GM18526 (cell line): ENCODE measurements around the gene ACSF3.

ENCODE experiments used
- POLR2A ChIP-seq: IDR thresholded peaks from 3 replicates; pipeline ENCODE4 v1.6.1; 2011; ENCODE audit not compliant: insufficient read length; ENCODE audit errors: extremely low read depth

ACSF3 gene

DNA sequence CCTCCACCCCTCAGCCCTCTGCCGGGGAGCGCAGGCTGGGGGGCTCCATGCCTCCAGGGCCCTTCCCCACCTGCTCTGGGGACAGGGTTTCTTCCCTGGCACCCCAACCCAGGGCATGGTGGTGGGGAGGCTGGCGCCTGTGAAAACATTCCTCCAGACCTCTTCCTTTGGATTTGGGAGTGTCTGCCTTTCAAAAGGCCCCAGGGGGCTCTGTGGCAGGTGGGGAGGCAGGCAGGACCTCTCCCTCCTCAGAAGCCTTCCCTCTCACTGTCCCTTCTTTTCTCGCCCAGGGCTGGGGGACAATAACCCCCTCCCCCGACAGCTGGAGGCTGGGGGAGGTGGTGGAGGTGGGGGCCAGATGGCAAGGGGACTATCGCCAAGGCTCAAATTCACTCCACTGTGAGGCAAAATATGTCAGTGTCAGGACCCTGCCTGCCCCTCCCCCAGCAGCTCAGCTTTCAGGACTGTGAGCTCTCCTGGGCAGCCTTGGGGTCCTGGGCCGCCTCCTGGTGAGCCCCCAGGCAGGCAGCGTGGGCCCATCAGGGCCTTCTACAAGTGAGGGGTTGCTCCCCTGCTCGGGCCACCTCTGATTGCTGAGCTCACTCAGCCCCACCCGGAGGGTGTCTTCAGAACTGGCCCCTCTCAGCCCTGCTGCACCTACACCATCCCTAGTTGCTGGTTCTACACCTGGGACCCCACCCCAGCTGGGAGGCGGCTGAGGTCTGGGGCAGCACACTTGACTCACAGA lies 79.7 kb downstream of the ACSF3 start:
- no peak for TF ChIP-seq POLR2A

DNA sequence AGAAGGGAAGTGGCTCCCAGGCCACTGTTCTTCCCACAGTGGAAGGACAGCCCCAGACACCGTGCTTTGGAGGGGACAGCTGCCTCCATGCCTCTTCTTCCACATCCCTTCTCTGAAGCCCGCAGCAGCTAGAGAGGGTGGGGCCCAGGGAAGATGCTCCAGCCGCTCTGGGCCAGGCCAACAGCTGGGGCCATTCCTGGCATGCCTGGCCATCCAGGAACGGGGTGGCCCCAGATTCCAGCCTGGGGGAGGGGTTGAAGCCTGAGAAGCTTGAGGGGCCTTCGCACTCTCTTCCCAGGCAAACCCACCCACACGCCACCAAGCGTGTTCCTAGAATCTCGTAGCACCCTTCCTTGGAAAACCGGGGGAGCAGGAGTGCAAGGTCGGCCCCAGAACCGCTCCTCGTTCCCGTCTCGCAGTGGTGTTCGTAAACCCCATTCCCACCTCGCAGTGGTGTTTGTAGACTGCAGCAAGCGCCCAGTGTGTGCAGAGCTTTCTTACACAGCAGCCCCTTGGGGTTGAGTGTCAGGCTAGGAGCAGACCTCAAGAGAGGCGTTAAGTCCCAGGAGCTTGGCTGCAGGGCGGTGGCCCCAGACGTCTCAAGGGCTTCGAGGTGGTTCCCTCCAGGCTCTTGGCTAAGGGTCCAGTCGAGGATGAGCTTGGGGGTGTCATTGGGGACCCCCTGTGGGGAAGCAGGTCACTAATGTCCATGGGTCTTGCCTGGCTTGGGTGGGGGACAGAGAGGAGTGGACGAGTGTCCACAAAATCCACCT lies 80.6 kb downstream of the ACSF3 start:
- TF ChIP-seq POLR2A, result no peak

DNA sequence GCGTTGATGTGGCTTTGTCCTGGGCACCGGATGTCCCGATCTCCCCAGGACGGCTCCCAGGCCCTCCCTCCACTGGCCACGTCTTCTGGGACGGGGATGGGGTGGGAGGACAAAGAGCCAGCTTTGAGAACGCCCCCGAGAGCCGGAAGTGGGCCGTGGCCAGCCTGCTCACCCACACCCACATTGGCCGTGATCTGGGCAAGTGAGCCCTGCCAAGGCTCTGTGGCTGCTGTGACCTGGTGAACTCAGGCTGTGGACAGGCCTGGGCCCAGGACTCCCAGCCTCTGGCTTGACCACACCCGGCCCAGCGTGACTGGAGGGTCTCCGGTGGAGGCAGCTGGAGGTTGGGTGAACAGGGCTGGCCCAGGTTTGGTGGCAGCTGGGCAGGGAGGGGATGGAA lies 81.2 kb downstream of the ACSF3 start:
- no peak for TF ChIP-seq POLR2A

DNA sequence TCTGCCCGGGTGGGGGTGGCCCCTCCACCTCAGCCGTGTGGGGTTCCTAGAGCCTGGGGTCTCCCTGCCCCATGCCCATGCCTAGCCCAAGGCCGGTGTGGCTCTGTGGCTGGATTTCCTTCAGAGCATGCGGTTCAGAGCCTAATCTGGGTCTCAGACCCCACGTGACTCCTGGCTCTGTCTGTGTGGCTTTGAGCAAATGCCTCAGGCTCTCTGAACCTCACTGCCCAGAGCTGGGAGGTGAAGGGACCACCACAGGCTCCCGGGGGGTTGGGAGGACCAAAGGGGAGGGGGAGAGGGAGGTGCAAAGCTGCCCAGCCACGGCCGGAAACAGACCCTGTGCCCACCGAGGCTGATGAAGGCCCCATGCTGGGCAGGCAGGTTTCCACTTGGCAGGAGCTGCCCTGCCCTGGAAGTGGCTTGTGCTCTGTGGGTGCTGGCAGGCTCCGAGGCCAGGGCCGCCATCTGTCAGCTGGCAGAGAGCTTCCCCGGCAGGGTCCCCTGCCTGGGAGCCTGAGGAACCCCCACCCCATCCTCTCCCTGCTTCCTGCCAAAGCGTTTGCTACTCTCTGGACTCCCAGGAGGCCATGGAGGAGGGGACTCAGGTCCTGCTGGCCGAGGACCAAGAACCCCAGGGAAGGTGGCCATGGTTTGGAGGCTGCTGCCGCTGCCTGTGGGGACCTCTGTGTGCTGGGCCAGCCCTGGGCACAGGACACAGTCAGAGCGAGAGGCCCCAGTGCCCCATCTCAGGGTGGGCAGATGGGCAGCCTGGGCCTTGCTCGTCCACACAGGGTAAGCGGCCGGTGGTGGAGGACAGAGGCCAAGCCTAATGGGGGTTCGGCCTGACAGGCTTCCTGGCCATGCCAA lies 81.9 kb downstream of the ACSF3 start:
- no peak for TF ChIP-seq POLR2A

DNA sequence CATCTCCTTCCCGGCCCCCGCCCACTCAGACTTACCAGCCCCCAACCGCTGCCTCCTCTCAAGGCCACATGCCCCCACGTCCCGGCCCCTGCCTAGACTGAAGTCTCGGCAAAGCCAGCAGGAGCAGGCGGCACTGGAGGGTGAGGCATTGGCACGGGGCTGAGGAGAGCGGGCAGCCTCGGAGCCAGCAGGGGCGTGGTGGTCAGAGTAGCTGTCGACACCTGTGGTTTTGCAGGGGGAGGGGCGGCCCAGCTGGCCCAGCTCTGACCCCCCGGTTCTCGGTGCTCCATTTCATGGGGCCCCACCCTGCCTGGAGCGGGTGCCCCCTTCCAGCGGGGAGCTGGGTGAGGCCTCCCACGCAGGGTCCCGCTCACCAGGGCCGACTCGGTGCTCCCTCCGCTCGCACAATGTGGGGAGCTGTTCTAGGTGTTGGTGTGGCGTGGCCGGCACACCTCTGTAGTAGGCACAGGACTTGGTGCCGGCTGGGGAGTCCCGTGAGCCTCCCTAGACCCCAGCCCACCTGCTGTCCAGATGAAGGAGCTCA lies 82.6 kb downstream of the ACSF3 start:
- TF ChIP-seq POLR2A, result no peak

GRCh38 chr16:89176717-89177116 lies 83.1 kb downstream of the ACSF3 start:
- TF ChIP-seq POLR2A, result no peak

GRCh38 chr16:89177501-89177900 lies 83.8 kb downstream of the ACSF3 start:
- no peak for TF ChIP-seq POLR2A

GRCh38 chr16:89178453-89179147 lies 84.9 kb downstream of the ACSF3 start:
- TF ChIP-seq POLR2A, result no peak

DNA sequence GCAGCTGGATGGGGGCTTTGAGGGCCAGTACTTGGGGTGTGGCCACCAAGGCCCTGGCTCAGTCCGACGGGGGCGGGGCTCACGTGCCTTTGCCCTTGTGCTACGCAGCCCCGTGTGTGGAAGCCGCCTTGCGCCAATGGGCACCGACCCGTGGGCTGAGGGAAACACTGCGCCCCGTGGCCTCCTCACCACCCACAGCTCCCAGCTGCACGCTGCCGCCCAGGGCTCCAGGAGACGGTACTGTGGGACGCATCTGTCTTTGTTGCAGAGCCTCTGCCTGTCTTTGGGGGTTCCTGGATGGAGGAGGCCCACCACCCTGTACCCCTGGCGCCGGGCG lies 85.5 kb downstream of the ACSF3 start:
- no peak for TF ChIP-seq POLR2A

DNA sequence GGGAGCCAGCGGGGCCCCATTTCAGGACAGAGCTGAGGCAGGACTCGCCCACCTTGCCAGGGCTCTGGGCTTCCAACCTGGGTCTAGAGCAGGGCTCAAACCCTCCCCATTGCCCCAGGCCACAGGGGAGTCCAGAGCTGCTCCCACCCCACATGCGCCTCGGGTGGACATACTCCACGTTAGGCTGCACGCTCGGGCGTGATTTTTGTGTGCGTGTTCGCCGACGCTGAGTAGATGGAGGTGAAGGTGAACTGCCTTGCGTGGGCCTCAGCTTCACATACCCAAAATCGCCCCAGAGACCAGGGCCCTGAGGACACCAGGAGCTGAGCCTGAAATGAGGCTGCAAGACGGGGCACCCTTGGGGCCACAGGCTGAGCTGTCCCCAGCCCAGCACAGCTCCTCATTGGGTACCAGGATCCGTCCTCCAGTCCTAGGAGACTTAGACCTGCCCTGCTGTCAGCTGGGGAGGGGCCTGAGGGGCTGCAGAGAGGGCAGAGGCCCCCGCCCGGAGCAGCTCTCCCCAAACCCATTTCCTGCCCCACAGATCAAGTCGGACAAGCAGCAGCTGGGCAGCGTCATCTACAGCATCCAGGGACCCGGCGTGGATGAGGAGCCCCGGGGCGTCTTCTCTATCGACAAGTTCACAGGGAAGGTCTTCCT lies 86.1 kb downstream of the ACSF3 start:
- no peak for TF ChIP-seq POLR2A

DNA sequence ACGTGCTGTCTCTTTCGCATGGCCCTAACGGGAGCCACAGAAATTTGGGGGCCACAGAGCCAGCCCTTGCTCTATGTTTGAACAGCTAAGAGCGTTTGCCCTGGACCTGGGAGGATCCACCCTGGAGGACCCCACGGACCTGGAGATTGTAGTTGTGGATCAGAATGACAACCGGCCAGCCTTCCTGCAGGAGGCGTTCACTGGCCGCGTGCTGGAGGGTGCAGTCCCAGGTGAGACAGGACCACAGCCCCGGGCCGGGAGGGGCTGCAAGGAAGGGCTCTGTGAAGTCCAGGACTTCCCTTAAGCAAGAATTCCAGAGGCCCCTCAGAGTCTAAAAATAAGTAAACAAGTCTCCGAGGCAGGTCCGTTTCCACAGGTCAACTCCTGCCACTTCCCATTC lies 89.8 kb downstream of the ACSF3 start:
- TF ChIP-seq POLR2A, result no peak

DNA sequence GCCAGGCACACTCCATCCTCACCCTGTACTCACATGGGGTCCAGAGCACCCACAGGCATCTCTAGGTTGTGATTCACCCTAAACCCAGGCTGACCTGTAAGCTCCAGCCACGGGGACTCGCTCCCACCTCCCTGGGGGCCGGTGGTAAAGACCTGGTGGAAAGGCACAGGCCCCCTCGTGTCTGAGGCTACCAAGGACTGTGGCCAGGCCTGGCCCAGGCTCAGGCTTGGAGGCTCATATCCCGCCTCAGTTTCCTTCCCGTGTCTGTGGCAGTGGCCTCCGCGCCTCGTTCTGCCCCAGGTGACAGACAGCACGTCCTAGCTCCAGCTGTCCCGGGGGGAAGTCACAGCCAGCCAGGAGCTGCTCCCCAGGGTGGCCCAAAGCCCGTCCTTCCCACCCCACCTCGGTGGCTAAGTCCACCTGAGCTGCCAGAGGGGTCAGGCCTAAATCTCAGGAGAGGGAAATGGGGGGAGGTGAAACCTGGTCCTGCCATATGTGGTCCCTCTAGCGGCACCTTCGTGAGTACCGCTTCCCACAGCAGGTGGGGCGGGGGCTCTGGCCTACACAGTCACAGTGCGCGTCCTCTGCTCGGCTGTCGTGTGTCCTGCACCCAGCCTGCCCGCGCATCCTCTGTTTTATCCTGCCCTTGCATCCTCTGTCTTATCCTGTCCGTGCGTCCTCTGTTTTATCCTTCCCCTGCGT lies 90.5 kb downstream of the ACSF3 start:
- TF ChIP-seq POLR2A, result no peak

GRCh38 chr16:89184677-89184932 lies 91.0 kb downstream of the ACSF3 start:
- no peak for TF ChIP-seq POLR2A
